Measurements from ENCODE around the gene TFDP2.

TFDP2 gene

GRCh38 chr3:142072816-142073215 is 76.5 kb downstream of the TFDP2 start:
- DNase-seq: no peak
- ATAC-seq: no peak

- DNase-seq: no peak
- ATAC-seq: no peak
Observed at GRCh38 chr3:142065932-142066331, 83.4 kb downstream of the TFDP2 start.

DNA sequence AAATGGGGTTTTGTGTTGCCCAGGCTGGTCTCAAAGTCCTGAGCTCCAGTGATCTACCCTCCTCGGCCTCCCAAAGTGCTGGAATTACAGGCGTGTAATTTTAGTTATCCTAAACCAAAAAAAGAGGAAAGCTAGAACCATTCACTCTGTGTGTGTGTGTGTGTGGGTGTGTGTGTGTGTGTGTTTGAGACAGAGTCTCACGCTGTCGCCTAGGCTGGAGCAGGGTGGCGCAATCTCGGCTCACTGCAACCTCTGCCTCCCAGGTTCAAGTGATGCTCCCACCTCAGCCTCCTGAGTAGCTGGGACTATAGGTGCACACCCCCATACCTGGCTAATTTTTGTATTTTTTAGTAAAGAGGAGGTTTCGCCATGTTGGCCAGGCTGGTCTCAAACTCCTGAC is 84.0 kb downstream of the TFDP2 start:
- ATAC-seq (no peak), DNase-seq (no peak)

- ATAC-seq: no peak
- no peak for DNase-seq
Observed at GRCh38 chr3:142064454-142064853, 84.9 kb downstream of the TFDP2 start.

DNA sequence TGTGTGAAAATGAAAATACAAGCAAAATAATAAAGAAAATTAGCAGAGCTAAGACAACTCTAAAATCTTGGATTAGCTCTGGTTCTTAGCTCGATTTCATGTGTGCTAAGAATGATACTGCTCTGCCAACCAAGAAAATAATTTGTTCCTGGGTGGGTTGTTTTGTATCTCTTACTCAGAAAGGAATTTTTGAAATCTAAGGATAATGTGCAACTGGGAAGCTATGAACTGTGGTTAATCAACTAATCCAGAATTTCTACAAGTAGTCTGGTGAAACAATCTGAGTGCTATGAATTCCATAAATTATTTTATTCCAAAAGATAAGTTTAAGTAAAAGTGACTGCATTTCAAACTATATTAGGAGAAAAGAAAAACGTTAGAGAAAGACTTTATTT is 92.0 kb downstream of the TFDP2 start:
- DNase-seq (no peak), ATAC-seq (no peak)

GRCh38 chr3:142056656-142057330 is 92.6 kb downstream of the TFDP2 start:
- no peak for DNase-seq
- ATAC-seq: no peak

- no peak for ATAC-seq
- no peak for DNase-seq
Observed at GRCh38 chr3:142053835-142054234, 95.5 kb downstream of the TFDP2 start.

GRCh38 chr3:142053244-142053643 is 96.1 kb downstream of the TFDP2 start:
- ATAC-seq (no peak), DNase-seq (no peak)

- DNase-seq: no peak
- no peak for ATAC-seq
Observed at GRCh38 chr3:142051351-142051750, 98.0 kb downstream of the TFDP2 start.

DNA sequence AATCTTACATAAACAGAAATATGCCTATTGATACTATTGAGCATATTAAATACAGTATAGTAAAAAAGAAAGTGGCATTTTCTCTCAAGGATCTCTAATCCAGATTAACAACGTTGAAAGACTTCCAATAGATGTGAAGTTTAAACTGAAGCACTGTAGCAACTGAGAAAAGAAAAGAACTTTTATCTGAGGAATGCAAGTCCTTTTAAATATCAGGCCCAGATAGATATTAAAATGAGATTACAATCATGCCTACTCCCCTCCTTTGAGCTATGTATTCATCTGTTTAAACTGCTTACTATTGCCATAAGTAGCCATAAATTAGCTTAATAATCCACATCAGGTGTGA is 102.3 kb downstream of the TFDP2 start:
- DNase-seq: no peak
- ATAC-seq: no peak

DNA sequence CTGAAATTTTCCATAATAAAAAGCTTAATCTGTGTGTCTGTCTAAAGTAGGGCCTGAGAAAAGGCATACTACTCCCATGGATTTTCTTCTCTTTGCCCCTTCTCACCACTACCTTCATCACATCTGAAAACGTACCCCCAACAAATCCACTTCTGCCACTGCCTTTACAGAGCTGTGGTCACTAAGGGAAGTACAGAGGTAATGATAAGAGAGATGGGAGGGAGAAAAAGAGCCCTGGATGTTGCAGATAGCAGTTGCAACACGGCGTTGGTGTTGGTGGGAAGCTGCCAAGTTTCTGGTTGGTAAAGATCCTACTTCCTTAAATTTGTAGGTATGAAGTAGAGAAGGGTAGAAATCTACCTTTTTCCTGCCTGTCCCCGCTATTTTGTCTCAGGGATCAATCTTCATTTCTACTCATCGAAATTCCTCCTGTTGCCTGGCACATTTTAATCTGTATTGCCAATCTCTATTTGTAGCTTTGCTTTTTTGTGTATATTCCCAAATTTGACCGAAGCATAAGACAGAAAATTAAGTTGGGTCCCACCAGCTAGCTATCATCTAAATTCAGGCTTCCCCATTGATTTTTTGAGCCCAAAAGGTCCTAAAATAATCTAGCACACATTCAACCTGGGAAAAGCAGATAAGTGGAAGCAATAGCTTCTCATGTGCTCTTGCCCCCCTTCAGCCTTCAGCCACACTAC is 102.9 kb downstream of the TFDP2 start:
- ATAC-seq: no peak
- no peak for DNase-seq

DNA sequence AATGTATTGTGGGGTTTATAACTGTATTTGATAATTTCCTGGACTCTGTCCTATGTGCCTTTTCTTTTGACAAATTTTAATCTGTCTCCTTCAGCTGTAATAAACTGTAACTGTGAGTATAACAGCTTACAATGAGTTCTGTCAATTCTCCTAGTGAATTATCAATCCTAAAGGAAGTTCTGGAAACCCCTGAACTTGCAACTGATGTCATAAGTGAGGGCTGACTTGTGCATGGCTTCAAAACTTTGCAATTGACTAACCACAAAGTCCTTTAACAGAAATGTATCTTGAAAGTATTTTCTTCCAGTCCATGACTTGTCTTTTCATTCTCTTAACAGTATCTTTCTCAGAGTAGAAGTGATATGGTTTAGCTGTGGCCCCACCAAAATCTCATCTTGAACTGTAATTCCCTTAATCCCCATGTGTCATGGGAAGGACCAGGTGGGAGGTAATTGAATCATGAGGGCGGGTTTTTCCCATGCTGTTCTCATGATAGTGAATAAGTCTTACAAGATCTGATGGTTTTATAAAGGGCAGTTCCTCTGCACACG is 108.3 kb downstream of the TFDP2 start:
- ATAC-seq (no peak), DNase-seq (no peak)

DNA sequence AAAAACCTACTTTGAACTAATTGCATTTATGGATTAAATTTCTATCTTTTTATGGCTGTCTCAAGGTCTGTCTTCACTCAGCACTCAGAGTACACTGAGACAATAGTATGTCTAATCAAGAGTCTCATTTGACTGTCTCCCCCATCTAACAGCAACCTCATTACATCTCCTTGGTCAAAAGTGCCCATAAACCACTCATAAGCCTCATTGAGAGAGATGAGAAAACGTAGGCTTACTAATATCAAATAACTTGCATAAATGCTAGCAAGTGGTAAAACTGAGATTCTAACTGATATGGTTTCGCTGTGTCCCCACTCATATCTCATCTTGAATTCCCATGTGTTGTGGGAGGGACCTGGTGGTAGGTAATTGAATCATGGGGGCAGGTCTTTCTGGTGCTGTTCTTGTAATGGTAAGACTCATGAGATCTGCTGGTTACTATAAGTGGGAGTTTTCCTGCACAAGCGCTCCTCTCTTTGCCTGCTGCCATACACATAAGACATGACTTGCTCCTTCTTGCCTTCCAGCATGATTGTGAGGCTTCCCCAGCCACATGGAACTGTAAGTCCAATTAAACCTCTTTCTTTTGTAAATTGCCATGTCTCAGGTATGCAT is 113.9 kb downstream of the TFDP2 start:
- no peak for ATAC-seq
- no peak for DNase-seq

GRCh38 chr3:142033292-142033691 is 116.1 kb downstream of the TFDP2 start:
- DNase-seq: no peak
- ATAC-seq: no peak

DNA sequence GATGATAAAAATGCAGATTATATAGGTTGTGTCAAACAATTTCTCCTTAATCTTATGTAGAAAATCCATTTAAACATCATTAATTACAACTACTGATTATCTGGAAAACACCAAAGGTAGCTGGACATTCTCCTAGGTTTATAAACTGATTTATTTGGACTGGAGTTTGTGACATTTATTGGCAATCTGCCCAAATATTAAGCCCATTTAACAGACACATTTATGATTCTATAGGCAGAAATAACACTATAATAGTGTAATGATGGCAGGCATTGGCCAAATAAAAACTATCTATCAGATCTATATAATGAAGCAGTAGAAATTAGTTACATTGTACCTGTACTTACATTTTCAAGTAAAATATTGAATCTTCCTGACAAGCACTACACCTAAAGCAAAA is 117.8 kb downstream of the TFDP2 start:
- ATAC-seq: no peak
- DNase-seq: no peak

DNA sequence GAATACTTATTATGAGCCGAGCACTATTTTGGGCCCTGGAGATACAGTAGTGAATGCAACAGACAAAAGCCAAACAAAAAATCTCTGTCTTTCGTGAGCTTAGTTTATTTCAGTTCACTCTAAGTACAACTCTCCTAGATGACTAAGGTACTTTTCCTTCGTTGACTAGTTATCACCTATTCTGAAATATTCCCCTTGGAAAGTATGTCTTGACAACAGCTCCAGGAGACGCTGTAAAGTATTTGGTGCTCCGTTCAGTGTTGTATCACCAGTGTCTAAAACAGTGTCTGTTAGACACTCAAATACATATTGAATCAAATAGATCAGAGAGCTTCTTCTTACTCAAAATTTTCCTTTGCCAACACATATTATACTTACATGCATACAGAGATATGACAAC is 119.6 kb downstream of the TFDP2 start:
- DNase-seq: no peak
- ATAC-seq: no peak

- no peak for DNase-seq
- ATAC-seq: no peak
Observed at GRCh38 chr3:142029052-142029642, 120.2 kb downstream of the TFDP2 start.

DNA sequence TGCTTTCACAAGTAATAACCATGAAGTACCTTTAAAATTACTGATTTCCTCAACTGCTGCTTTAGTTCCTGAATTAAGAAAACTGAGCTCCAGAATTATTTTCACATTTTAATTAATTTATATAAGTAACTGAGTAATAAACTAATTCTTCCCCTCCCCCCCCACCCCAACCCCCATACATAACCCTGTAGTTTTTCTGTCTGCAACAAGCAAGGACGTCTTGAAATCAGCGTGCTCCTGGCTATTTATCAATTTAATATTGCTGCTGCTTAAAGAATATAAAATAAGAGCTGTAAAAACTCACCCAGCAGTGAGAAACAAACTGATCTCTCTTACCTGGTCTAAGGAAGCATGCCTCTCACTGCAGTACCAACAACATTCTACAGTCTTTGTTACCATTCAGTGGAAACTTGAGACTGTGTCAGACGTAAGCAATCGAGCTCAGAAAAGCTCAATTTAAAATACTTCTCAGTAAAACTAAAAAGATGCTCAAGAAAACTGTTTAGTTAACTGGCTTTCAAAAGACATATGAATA is 121.0 kb downstream of the TFDP2 start:
- DNase-seq (peak; percentile 19), ATAC-seq (peak; percentile 56)

- DNase-seq (peak; percentile 42), ATAC-seq (peak; percentile 94)
Observed at GRCh38 chr3:142027735-142028134, 121.6 kb downstream of the TFDP2 start.

DNA sequence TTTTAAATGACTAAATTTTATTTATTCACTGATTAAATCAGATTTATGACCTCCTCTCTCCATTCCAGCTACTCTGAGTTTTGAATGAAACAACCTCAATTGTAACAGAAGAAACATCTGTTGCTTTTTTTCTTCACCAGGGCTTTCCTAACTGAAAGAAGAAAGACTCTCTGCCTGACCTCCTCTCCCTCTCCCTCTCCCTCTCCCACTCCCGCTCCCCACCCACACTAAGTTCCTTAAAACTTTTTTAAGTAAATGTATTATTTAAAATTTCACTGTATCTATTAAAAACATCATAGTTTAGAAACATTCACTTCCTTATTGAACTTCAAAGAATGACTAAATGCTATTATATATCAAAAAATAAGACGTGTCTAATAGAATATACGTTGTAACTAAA is 122.0 kb downstream of the TFDP2 start:
- ATAC-seq: no peak

GRCh38 chr3:142026333-142026732 is 123.0 kb downstream of the TFDP2 start:
- ATAC-seq: no peak
- no peak for DNase-seq

More for the DNA sequence above, 122.0 kb downstream of the TFDP2 start:
- DNase-seq: no peak

- DNase-seq (no peak), ATAC-seq (peak; percentile 59)
Observed at GRCh38 chr3:142022381-142022780, 127.0 kb downstream of the TFDP2 start.

DNA sequence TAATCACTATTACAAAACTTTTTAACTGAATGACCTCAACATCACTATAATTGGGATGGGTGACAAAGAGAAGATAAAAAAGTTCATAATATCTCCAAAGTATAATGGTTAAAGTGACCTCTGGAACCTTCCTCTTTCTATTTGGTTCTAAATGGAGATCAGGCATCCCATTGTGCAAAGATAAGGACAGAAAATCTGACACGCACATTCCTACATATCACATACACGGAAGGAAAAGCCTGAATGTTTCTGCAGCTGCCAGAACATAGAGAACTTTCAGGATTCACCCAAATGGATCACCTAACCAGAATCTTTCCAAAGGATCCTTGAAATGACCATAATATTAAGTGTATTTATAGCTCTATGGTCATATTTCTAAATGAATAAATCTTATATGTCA is 128.2 kb downstream of the TFDP2 start:
- ATAC-seq (no peak), DNase-seq (no peak)
